GM21786 (cell line): Measurements from ENCODE around the gene FAM162A.

Experiments used
- ATAC-seq: cut with Tn5 transposase; IDR thresholded peaks from one replicate; pipeline ENCODE4 v1.9.1; 2021; ENCODE audit not compliant: unreplicated experiment

Gene FAM162A, protein sequence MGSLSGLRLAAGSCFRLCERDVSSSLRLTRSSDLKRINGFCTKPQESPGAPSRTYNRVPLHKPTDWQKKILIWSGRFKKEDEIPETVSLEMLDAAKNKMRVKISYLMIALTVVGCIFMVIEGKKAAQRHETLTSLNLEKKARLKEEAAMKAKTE

DNA sequence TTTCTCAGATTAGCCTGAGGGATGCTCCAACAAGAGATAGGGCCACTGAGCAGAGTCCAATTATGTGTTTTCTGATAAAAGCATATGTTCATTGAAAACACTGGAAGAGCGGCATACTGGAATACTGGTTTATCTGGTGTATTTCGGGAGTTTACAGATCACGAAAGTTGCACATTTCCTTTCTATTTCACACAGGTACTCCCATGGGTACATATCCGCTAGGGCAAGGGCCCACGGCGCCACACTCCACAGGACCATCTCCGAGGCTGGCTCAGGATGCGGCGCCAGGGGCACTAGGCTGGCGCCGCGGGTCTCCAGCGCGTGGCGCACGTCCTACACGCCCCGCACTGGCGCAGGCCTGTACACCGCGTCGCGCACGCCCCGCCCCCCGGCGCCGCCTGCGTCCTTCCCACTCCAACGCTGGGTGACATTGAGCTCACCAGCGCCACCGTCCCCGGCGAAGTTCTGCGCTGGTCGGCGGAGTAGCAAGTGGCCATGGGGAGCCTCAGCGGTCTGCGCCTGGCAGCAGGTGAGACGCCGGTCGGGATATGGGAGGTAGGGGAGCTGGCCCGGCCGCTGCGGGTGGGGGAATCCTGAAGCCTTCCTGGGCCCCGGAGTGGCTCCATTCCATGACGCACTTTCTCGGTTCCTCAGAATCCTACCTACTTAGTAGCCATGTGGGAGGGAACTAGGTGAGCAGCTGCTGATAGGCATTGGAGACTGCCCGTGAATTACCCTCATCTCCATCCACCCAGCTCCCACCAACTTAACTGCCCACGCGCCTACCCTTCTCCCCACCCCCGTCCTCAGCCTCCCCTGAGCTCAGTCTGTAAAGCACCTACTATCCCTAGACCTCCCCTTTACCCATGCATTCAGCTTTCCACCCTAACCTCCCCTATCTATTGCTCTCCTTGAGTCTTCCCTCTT is at the start of gene FAM162A:
Gene FAM162A (plus strand): TSS at position 412 of the 927 bp plus-strand sequence. CDS start 84 bp downstream, at position 496.
- peak; percentile 91 for ATAC-seq

DNA sequence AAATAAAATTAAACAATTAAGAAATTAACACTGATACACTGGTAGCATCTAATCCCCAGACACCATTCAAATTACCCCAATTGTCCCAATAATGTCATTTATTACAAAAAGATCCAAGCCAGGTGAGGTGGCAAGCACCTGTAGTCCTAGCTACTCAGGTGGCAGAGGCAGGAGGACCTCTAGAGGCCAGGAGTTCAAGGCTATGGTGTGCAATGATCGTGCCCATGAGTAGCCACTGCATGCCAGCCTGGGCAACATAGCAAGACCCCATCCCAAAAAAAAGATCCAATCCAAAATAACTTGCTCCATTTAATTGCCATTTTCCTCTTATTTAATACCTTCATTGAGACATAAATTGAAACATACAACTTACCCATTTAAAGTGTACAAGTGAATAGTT is 41.2 kb upstream of the FAM162A start:
- ATAC-seq: no peak

DNA sequence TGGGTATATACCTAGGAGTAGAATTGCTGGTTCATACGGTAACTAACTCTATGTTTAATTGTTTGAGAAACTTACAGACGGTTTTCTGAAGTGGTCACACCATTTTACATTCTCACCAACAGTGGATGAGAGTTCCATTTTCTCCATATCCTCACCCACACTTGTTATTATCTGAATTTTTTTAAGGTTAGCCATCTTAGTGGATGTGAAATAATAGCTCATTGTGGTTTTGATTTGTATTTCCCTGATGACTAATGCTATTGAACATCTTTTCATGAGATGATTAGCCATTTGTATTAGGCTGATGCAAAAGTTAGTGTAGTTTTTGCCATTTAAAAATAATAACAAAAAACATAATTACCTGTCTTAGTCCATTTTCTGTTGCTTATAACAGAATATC is 40.3 kb upstream of the FAM162A start:
- ATAC-seq: no peak

DNA sequence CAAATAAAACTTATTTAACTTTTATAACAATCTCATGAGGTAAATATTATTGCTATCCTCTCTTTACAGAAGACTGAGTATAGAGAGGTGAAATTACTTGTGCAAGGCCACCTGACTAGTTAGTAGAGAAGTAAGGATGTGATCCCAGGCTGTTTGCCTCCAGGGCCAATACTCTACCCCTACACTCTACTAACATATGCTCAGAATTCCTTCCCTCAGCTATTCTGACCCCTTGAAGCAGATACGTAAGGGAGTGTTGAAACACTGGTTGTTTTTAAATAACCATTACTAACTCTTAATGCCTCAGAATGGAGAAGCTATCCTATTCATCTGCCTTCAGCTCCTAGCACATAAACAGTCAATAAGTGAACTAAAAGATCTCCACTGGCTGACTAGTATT is 34.8 kb upstream of the FAM162A start:
- ATAC-seq: no peak

DNA sequence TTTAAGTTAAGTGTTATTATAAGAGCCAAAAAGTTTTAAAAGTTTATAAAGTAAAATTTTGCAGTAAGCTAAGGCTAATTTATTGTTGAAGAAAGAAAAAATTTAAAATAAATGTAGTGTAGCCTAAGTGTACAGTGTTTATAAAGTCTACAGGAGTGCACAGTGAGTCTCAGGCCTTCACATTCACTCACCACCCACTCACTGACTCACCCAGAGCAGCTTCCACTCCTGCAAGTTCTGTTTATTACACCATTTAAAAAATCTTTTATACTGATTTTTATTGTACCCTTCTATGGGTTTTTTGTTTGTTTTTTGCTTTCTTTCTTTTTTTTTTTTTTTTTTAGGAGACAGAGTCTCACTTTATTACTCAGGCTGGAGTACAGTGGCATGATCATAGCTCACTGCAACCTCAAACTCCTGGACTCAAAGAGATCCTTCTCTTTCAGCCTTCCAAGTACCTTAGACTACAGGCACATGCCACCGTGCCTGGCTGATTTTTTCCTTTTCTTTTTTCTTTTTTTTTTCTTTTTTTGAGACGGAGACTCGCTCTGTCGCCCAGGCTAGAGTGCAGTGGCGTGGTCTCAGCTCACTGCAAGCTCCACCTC is 33.1 kb upstream of the FAM162A start:
- ATAC-seq: no peak

DNA sequence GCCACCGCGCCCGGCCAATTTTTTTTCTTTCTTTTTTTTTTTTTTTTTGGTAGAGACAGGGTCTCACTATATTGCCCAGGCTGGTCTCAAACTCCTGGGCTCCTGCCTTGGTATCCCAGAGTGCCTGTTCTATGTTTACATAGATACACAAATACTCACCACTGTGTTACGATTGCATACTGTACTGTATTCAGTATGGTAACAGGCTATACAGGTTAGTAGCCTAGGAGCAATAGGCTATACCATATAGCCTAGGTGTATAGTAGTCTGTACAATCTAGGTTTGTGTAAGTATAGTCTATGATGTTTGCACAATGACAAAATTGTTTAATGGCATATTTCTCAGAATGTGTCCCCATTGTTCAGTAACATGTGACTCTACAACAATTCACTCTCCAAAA is 32.4 kb upstream of the FAM162A start:
- ATAC-seq: no peak

DNA sequence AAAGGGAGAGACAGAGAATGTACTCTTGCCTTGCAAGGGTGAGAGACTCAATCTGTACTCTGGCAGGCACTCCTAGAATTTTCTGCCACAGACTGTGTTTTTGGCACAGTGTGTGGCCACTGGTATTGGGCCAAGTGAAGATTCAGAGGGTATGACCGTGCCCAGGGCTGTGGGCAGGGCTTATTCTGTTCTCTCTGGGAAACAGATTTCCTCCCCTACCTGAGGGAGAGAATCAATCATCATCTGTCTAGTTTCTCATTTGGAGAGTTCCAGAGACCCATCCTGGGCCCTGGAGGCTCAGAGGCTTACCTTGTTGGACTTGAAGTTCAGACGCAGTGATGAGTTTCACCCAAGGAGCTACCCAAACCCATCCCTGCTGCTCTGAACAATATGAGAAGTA is 30.8 kb upstream of the FAM162A start:
- no peak for ATAC-seq

DNA sequence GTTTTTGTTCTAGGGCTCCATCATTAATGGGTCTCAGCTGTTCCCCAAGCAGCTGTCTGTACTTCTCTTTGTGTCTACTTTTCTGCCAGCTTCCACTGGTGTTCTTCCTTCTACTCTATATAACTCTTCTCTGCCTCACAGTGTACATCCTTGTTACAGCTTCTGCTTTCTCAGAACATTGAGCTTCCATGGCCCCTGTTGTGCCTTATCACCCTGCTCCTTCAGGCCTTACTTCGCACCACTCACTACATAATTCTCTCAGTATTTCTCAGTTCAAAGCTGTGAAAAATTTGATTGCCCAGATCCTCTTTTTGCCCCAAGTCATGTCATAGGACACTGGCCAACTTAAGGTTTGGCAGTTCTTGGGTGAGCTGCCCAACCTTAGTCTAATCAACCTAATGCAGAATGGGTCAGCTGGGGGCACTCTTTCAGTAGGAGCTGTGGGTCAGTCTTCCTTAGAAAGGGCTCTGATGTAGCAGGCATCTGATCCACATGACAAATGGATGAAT is 30.0 kb upstream of the FAM162A start:
- ATAC-seq: no peak

DNA sequence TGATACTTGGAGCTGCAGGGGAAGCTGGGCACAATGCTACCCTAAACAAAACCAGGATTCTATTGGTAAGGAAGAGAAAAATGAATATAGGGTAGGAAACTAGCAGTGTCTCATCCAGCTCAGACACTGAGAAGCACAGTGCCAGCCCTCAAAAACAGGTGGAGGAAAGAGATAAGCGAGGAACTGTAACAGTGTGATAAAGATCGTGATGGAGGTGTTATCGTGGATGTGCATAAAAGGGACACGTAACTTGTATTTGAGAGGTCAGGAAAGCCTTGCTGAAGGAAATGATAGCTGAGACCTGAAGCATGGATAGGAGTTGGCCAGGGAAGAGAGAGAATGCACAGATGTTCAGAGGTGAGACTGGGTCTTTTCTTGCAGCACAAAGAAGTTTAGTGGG is 28.4 kb upstream of the FAM162A start:
- ATAC-seq: no peak

DNA sequence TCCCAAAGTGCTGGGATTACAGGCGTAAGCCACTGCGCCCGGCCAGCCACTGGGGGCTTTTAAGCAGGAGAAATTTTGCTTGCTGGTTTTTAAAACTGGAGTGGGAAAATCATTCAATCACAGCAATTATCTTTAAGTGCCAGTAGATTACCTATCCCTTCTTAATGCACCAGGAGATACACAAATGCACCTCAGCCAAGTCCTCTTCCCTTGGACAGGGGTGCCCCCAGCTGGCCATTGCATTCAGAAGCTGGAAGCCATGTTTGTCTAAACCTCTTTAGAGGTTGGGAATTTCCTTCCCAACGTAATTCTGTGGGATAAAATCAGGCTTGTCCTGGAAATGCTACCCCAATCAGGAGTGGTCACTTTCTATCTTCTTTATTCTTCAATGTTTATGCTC is 27.6 kb upstream of the FAM162A start:
- ATAC-seq: no peak

DNA sequence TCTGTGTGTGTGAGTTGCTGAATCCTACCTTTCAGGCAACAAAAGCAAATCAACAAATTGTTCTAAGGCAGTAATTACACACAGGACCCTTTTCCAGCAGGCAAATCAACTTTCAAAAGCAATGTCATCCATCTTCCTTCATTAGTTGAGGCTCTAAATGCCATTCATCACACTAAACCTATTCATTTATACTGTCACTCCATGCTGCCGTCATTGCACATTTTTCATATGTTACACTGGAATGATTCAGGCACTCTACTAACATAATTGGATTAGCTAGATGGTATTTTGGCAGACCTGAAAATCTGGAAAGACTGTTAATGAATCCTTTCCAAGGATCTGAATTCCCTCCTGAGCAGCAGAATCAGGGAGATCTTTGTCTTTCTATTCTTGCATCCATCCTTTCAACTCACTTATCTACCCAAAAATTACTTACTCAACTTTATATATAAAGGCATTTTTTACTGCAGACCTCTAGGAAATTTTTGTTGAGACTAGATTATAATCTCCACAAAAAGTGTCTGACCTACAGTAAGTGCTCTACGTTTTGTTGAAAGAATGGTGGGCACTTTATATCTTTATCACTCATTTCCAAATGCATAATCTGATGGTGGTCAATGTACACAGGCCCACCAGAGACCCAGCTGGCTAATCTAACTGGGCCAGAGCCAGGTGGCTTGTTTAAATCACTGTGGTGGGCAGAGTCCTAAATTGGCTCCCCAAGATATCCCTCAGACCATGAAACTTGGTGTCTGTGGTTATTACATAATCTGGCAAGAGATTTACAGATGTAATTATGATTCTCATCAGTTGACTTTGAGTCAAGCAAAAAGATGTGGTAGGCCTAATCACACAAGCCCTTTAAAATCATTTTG is 25.9 kb upstream of the FAM162A start:
- no peak for ATAC-seq

DNA sequence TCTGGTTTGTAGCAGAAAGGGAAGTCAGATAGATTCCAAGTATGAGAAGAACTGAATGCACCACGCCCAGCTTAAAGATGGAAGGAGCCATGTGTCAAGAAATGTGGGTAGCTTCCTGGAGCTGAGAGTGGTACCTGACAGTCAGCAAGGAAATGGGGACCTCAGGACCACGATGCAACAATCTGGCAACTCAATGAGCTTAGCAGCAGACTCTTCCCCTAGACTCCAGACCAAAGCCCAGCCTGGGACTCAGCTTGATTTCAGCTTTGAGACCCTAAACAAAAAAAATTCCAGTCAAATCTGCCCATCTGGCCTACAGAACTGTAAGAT is 25.3 kb upstream of the FAM162A start:
- no peak for ATAC-seq

DNA sequence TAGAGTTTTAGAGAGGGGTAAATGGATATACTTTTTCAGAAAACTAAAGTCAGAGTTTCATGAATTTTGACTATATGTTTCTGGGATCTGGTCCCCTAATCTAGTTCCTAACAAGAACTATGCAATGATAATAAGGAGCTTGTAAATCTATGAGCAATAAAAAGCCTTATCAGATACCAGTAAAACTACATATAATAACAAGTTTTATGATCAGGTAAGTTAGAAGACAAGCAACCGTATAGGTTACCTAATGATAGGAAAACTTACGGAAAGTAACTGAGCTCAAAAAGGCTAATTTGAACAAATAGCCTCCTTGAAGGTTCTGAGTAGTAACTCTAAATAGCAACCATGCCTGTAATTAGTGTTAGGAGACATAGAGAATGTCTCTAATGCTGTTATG is 22.0 kb upstream of the FAM162A start:
- ATAC-seq: no peak

DNA sequence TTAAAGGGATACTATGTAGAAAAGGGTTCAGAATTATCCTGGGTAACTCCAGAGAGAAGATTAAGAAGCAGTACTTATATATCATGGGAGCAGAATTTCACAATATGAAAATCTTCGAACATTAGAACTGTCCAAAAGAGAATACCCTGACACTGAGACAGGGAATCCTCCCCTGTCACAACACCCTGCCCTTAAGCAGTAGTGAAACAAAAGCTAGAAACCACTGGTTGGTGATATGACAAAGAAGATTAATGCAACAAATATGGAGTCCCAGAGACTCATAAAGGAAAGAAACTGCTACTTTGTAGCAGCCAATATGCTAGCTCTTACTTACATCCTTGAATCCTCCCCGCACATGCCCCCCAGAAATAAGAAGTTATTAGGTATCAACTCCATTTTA is 19.5 kb upstream of the FAM162A start:
- ATAC-seq: no peak

DNA sequence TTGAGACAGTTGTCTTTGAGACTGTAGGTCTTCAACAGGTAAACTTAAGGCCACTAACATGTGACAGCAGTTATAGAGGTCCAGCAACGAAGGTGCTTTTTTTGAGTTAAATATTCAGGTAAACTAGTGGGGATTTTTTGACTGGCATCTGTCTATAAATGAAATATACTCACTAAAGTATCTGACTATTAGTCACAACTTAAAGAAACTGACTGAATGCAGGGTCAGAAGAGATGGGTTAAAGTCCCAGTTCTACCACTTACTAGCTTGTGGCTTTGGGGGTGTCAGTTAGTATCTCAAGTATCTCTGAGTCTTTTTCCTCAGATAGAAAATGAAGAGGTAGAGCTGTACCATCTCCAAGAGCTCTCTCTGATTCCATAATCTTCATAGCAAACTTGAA is 18.9 kb upstream of the FAM162A start:
- ATAC-seq: peak; percentile 32

DNA sequence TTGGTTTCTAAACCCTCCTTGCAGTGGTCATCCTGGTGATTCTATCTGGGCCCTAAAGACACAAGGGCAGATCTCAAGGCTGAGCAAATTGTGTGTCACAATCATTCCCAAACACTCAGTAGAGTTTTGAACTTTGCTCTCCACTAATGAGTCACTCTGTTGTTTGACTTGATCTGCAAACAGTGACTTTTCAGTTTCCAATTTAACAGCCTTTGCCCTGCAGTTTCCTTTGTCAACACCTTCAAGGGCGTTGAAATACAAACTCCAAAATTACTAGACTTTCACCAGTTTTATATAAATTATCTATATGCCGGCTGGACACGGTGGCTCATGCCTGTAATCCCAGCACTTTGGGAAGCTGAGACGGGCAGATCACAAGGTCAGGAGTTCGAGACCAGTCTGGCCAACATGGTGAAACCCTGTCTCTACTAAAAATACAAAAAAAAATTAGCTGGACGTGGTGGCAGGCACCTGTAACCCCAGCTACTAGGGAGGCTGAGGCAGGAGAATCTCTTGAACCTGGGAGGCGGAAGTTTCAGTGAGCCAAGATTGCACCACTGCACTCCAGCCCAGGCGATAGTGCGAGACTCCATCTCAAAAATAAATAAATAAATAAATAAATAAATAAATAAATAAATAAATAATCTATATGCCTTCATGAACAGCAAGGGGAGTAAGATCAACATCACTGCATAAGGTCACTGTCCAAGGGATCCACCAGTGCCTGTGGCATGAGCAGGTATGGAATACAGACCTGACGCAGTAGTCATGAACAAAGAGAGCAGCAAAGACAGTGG is 18.2 kb upstream of the FAM162A start:
- ATAC-seq: peak; percentile 77

DNA sequence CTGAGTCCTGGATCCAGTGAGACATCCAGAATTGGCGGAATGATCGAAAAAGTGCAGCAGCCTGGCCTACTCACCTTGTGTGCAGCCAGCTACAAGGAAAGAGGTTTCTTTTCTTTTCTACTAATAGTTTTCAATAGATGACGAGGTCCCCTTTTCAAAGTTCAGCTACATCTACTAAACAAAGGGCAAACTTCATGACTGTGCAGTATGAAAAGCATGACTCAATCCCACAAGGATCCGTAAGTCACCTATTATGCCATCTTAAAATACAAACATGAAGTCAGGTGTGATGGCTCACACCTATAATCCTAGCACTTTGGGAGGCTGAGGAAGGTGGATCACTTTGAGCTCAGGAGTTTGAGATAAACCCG is 17.6 kb upstream of the FAM162A start:
- no peak for ATAC-seq

DNA sequence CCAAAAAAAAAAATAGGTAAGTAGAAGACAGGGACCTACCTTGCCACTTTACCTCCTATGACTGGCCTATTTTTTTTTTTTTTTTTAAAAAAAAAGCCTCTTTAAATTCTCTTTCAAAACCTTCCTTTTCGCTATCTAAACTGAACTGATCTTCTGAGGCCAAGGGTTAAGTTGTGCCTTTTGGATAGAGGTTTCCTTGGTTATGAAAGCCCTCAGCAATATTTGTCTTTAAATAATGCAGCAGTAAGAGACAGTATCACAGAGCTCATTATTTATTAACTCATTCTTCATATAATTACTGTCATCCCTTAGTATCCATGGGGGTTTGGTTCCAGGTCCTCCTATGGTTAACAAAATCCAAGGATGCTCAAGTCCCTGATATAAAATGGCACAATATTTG is 9.9 kb upstream of the FAM162A start:
- no peak for ATAC-seq

DNA sequence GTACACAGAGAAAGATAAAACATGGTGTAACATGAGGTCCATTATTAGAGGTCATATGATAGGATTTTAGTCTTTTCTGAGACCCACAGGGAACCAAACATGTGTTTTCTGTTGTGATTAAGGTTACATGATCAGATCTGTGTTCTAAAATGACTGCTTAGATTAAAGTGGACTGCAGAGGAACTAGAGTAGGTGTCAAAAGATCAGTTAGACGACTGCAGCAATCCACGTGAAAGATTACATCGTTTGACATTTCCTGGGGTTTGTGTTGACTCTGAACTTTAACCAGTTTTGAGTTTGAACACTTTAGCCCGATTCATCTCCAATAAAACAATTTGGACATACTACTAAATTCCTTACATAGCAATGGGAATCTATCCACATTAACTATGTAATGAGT is 6.0 kb upstream of the FAM162A start:
- no peak for ATAC-seq

DNA sequence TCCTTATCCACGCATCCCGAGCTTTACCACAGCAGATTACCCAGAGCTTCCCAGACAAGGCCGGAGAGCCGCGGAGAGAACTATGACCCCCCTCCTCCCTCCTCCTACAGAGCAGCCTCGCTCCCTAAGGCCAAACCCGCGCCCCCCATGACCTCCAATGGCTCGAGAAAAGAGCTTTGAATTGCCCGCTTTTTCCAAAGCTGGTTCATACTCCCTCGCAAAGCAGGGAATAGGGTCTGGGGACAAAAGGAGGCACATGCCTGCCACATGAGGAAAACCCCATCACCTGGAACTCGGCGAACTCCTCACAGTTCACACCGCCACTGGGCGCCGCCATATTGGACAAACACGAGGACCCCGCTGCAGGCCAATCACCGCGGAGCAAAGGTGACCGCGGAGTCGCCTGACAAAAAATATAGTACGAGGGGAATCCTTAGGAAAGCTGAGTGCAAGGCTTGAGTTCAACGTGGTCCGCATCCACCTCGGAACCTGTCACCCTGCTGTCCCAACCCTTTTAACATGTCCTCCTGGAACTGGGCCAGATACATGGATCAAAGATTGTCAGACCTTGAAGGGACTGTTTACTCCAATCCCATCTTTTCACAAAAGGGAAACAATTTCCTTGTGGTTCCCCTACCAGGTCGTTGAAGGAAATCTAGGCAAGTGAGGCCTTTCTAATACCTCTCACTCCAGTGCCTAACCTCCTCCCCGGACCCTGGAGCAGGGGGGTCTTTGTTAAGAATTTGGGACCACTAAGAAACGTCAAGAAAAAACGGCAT is 905 bp upstream of the FAM162A start, which contains the start of gene MIX23:
Gene MIX23 (minus strand): TSS at position 344 of the 779 bp plus-strand sequence. CDS start 7 bp downstream, at position 337.
- peak; percentile 33 for ATAC-seq
